HepG2 (cell line): ENCODE data around the gene CNR2. TPM values are rescaled to one million over a fixed set of nuclear protein-coding genes. Genes with fewer than 3 reads are reported as not detected.

Experiments
- CREB1 ChIP-seq, 2 experiments: fragments of 450-650 bp in 1 of 2; IDR thresholded peaks; 2 replicates each; pipeline ENCODE4 v1.6.1; 2016 to 2017; ENCODE audit warnings: control low read depth in 1 of 2, mild to moderate bottlenecking in 1 of 2, missing compliant biosample characterization in 1 of 2, missing genetic modification characterization in 1 of 2
- FOXK1 ChIP-seq: sonication (generic); formaldehyde crosslinking; IDR thresholded peaks from 2 replicates; pipeline ENCODE4 v1.4.0; 2020; ENCODE audit warnings: low read depth, missing genetic modification reagents, borderline replicate concordance
- GTF3A ChIP-seq: sonication (generic); formaldehyde crosslinking; conservative IDR thresholded peaks from 2 replicates; pipeline ENCODE4 v1.4.0; 2020; ENCODE audit warnings: mild to moderate bottlenecking, missing genetic modification reagents
- LBX2 ChIP-seq: sonication (generic); formaldehyde crosslinking; IDR thresholded peaks from 2 replicates; pipeline ENCODE4 v1.5.0; 2020; ENCODE audit warnings: missing genetic modification reagents, mild to moderate bottlenecking, borderline replicate concordance
- MIXL1 ChIP-seq: IDR thresholded peaks from 2 replicates; pipeline ENCODE4 v1.6.1; 2016
- PHB2 ChIP-seq: fragments of 450-650 bp; IDR thresholded peaks from 2 replicates; pipeline ENCODE4 v1.6.1; 2018; ENCODE audit not compliant: partially characterized antibody
- PRDM10 ChIP-seq: sonication (generic); formaldehyde crosslinking; IDR thresholded peaks from 2 replicates; pipeline ENCODE4 v1.4.0; 2020; ENCODE audit warnings: low read depth, missing genetic modification reagents
- SIX1 ChIP-seq: sonication (generic); formaldehyde crosslinking; IDR thresholded peaks from 2 replicates; pipeline ENCODE4 v1.4.0; 2020; ENCODE audit warnings: missing genetic modification reagents, borderline replicate concordance
- TAF15 ChIP-seq: fragments of 200-400 bp; formaldehyde crosslinking; IDR thresholded peaks from one replicate; pipeline ENCODE4 v1.6.1; 2018; ENCODE audit warnings: mild to moderate bottlenecking, low read depth, low read length; ENCODE audit not compliant: poor library complexity, severe bottlenecking
- TCF7 ChIP-seq: sonication (generic); IDR thresholded peaks from 2 replicates; pipeline ENCODE4 v1.6.1; 2016; ENCODE audit warnings: antibody characterized with exemption, low read depth
- YY1 ChIP-seq: IDR thresholded peaks from 2 replicates; pipeline ENCODE4 v1.6.1; 2011; ENCODE audit warnings: low read length, low read depth, moderate library complexity, mild to moderate bottlenecking; ENCODE audit not compliant: insufficient read depth, insufficient replicate concordance
- ZFP36L1 ChIP-seq: sonication (generic); formaldehyde crosslinking; IDR thresholded peaks from 2 replicates; pipeline ENCODE4 v1.8.0; 2022; ENCODE audit warnings: mild to moderate bottlenecking, missing genetic modification reagents, moderate library complexity
- ZNF343 ChIP-seq: sonication (generic); formaldehyde crosslinking; IDR thresholded peaks from 2 replicates; pipeline ENCODE4 v1.4.0; 2020; ENCODE audit warnings: mild to moderate bottlenecking, missing genetic modification reagents
- ZNF407 ChIP-seq: sonication (generic); formaldehyde crosslinking; IDR thresholded peaks from one replicate; pipeline ENCODE4 v1.5.1; 2020; ENCODE audit warnings: mild to moderate bottlenecking, missing genetic modification reagents; ENCODE audit errors: not compliant biosample characterization
- ZNF720 ChIP-seq: sonication (generic); formaldehyde crosslinking; IDR thresholded peaks from 2 replicates; pipeline ENCODE4 v1.4.0; 2020; ENCODE audit warnings: missing genetic modification reagents
- ZNF83 ChIP-seq: sonication (generic); formaldehyde crosslinking; IDR thresholded peaks from 2 replicates; pipeline ENCODE4 v1.4.0; 2020; ENCODE audit warnings: missing genetic modification reagents, mild to moderate bottlenecking, borderline replicate concordance
- polyA plus RNA-seq, 8 experiments: library from polyadenylated mRNA; depleted of rRNA in 3 of 8; stranded (reverse) in 7 of 8; unstranded in 1 of 8; fragments of >200 nt; fragmentation: Illumina TruSeq in 4 of 8; extraction: Trizol in 4 of 8; gene quantifications; 2 replicates each; pipeline versions ENCODE4 v1.2.1 to v1.2.3, GENCODE V29; 2011 to 2016; ENCODE audit warnings: low read depth in 4 of 8, missing spikeins in 1 of 8, mixed read lengths in 1 of 8; ENCODE audit not compliant: insufficient read depth in 1 of 8
- total RNA-seq, 5 experiments: library from RNA; depleted of rRNA; stranded (reverse); fragments of >200 nt; fragmentation: Illumina TruSeq; extraction: Trizol; gene quantifications; 2 replicates each; pipeline ENCODE4 v1.2.3, GENCODE V29; 2016; ENCODE audit warnings: low read depth in 1 of 5

Gene CNR2
- total and polyA plus RNA-seq, 2 of the 13 experiments (the other 11 are each of a cell fraction or from before 2014, with no cell fraction given), result not detected

- TF ChIP-seq FOXK1 (CRISPR knock-in tag) (peak; percentile 78; the same call in 1 of the 2 replicates), GTF3A (0 out of 2 replicates have a peak, but pooled peaks have one; percentile 63), TCF7 (no peak), PHB2 (no peak), MIXL1 (CRISPR knock-in tag) (peak; percentile 20; the same call in 1 of the 2 replicates), ZNF343 (CRISPR knock-in tag) (peak; percentile 59; the same call in 1 of the 2 replicates), PRDM10 (CRISPR knock-in tag) (no peak), SIX1 (no peak), LBX2 (no peak), ZNF407 (peak; percentile 28), ZFP36L1 (CRISPR knock-in tag) (peak; percentile 81; the same call in 1 of the 2 replicates), YY1 (peak; percentile 97), ZNF83 (CRISPR knock-in tag) (no peak; the same call in 1 of the 2 replicates), TAF15 (peak; percentile 89), ZNF720 (CRISPR knock-in tag) (no peak), CREB1 (IDR thresholded peaks at IDR 0.05) (peak; percentile 53), CREB1 (CRISPR knock-in tag; IDR thresholded peaks at IDR 0.05) (peak; percentile 70)
Measured at GRCh38 chr1:23959461-23960290, 46.5 kb upstream of the CNR2 start, which contains the start of gene PNRC2 (continued).
